Stimulated activated naive B cell treated with anti-CD40 and anti-IgM and Interleukin-4, amounts not matched to agents 10 μg/mL and 1 μg/mL and 100 μg/mL, for 72 hours (primary cell): ENCODE results near the gene SCN1A.
"Not testable (repeated sequence)": the region's sequence is repeated elsewhere in the genome, so short reads cannot be mapped to it uniquely, and the experiment has no call there.

ENCODE experiments used
- ATAC-seq, 2 donors: fragments of 150-1000 bp; cut with Tn5 transposase; replicated peaks; 2 replicates each; pipeline ENCODE4 v1.10.0; 2021; ENCODE audit warnings: moderate library complexity in 1 of 2
- DNase-seq: peaks from one replicate; pipeline ENCODE4 v3.0.0; 2021
- H3K27ac Mint-ChIP-seq: one replicate; pipeline ENCODE4 v1.8.0; 2022; ENCODE audit warnings: mild to moderate bottlenecking, mixed read lengths
- H3K27me3 Mint-ChIP-seq, 2 donors: one replicate each; pipeline ENCODE4 v1.8.0; 2022; ENCODE audit warnings: mixed read lengths in 2 of 2
- H3K36me3 Mint-ChIP-seq, 2 donors: one replicate each; pipeline ENCODE4 v1.8.0; 2022; ENCODE audit warnings: mixed read lengths in 2 of 2, mild to moderate bottlenecking in 1 of 2
- H3K4me1 Mint-ChIP-seq, 2 donors: one replicate each; pipeline ENCODE4 v1.8.0; 2022; ENCODE audit warnings: mixed read lengths in 2 of 2, mild to moderate bottlenecking in 1 of 2
- H3K4me3 Mint-ChIP-seq, 2 donors: one replicate each; pipeline ENCODE4 v1.8.0; 2022; ENCODE audit warnings: mild to moderate bottlenecking in 2 of 2, mixed read lengths in 2 of 2, moderate library complexity in 1 of 2
- H3K9me3 Mint-ChIP-seq, 2 donors: one replicate each; pipeline ENCODE4 v1.8.0; 2022; ENCODE audit warnings: mixed read lengths in 2 of 2, mild to moderate bottlenecking in 1 of 2

The SCN1A gene

GRCh38 chr2:166118180-166118579 lies 9.6 kb downstream of the SCN1A start:
- H3K4me1 Mint-ChIP-seq, result peaks cover 0 to 2% of the 10 kb centered on the region in 2 donors
- no peaks in the 10 kb centered on the region for H3K9me3 Mint-ChIP-seq
- no peaks in the 10 kb centered on the region for H3K36me3 Mint-ChIP-seq
- DNase-seq (no peak), ATAC-seq (no peak)
- H3K4me3 Mint-ChIP-seq, result no peak overlapping the region
- no peak overlapping the region for H3K27ac Mint-ChIP-seq
- H3K27me3 Mint-ChIP-seq, result no peaks in the 10 kb centered on the region

- H3K36me3 Mint-ChIP-seq, result no peaks in the 10 kb centered on the region
- no peak overlapping the region for H3K4me3 Mint-ChIP-seq
- H3K9me3 Mint-ChIP-seq, result no peaks in the 10 kb centered on the region
- no peak for ATAC-seq
- DNase-seq, result no peak
- peaks cover 0 to 2% of the 10 kb centered on the region in 2 donors for H3K4me1 Mint-ChIP-seq
- H3K27ac Mint-ChIP-seq, result no peak overlapping the region
- no peaks in the 10 kb centered on the region for H3K27me3 Mint-ChIP-seq
Observed at GRCh38 chr2:166117491-166117890, 10.3 kb downstream of the SCN1A start.

GRCh38 chr2:166115589-166115988 lies 12.2 kb downstream of the SCN1A start:
- no peak for DNase-seq
- Mint-ChIP-seq H3K27ac (no peak overlapping the region), H3K4me1 (peaks cover 0 to 2% of the 10 kb centered on the region in 2 donors), H3K9me3 (no peaks in the 10 kb centered on the region), H3K4me3 (no peak overlapping the region), H3K36me3 (no peaks in the 10 kb centered on the region), H3K27me3 (no peaks in the 10 kb centered on the region)
- no peak for ATAC-seq

- H3K4me1 Mint-ChIP-seq, result peaks cover 0 to 2% of the 10 kb centered on the region in 2 donors
- H3K4me3 Mint-ChIP-seq, result no peak overlapping the region
- DNase-seq, result no peak
- no peaks in the 10 kb centered on the region for H3K36me3 Mint-ChIP-seq
- no peaks in the 10 kb centered on the region for H3K9me3 Mint-ChIP-seq
- no peak overlapping the region for H3K27ac Mint-ChIP-seq
- H3K27me3 Mint-ChIP-seq, result no peaks in the 10 kb centered on the region
- no peak for ATAC-seq
Observed at GRCh38 chr2:166112193-166112605, 15.6 kb downstream of the SCN1A start.

GRCh38 chr2:166106431-166107015 lies 21.3 kb downstream of the SCN1A start:
- ATAC-seq (peak; percentile 25 to 45), DNase-seq (no peak)
- no peak overlapping the region for H3K27ac Mint-ChIP-seq
- H3K36me3 Mint-ChIP-seq, result no peaks in the 10 kb centered on the region
- H3K27me3 Mint-ChIP-seq, result no peaks in the 10 kb centered on the region
- no peak overlapping the region for H3K4me3 Mint-ChIP-seq
- H3K4me1 Mint-ChIP-seq, result peaks cover 0 to 3% of the 10 kb centered on the region in 2 donors
- H3K9me3 Mint-ChIP-seq, result peaks cover 0 to 2% of the 10 kb centered on the region in 2 donors

- Mint-ChIP-seq H3K4me1 (peaks cover 0 to 3% of the 10 kb centered on the region in 2 donors), H3K27ac (no peak overlapping the region), H3K4me3 (no peak overlapping the region), H3K9me3 (peaks cover 0 to 2% of the 10 kb centered on the region in 2 donors), H3K36me3 (no peaks in the 10 kb centered on the region), H3K27me3 (no peaks in the 10 kb centered on the region)
- no peak for DNase-seq
- ATAC-seq, result no peak
Observed at GRCh38 chr2:166104773-166105172, 23.0 kb downstream of the SCN1A start.

GRCh38 chr2:166104084-166104483 lies 23.7 kb downstream of the SCN1A start:
- no peak overlapping the region for H3K4me3 Mint-ChIP-seq
- DNase-seq (no peak), ATAC-seq (no peak)
- no peak overlapping the region for H3K27ac Mint-ChIP-seq
- no peaks in the 10 kb centered on the region for H3K36me3 Mint-ChIP-seq
- peaks cover 0 to 3% of the 10 kb centered on the region in 2 donors for H3K4me1 Mint-ChIP-seq
- H3K27me3 Mint-ChIP-seq, result no peaks in the 10 kb centered on the region
- H3K9me3 Mint-ChIP-seq, result peaks cover 0 to 2% of the 10 kb centered on the region in 2 donors

GRCh38 chr2:166103277-166103676 lies 24.5 kb downstream of the SCN1A start:
- not testable (repeated sequence) for H3K4me1 Mint-ChIP-seq, H3K36me3 Mint-ChIP-seq, DNase-seq, ATAC-seq, H3K27ac Mint-ChIP-seq, H3K4me3 Mint-ChIP-seq, H3K27me3 Mint-ChIP-seq, H3K9me3 Mint-ChIP-seq

GRCh38 chr2:166094325-166094724 lies 33.5 kb downstream of the SCN1A start:
- Mint-ChIP-seq H3K4me3 (no peak overlapping the region), H3K4me1 (no peaks in the 10 kb centered on the region), H3K27me3 (no peaks in the 10 kb centered on the region), H3K36me3 (no peaks in the 10 kb centered on the region), H3K9me3 (no peaks in the 10 kb centered on the region), H3K27ac (no peak overlapping the region)
- no peak for DNase-seq
- no peak for ATAC-seq

GRCh38 chr2:166092889-166093288 lies 34.9 kb downstream of the SCN1A start:
- no peak for DNase-seq
- Mint-ChIP-seq H3K27me3 (no peaks in the 10 kb centered on the region), H3K4me1 (no peaks in the 10 kb centered on the region), H3K36me3 (no peaks in the 10 kb centered on the region), H3K27ac (no peak overlapping the region), H3K9me3 (no peaks in the 10 kb centered on the region), H3K4me3 (no peak overlapping the region)
- no peak for ATAC-seq

GRCh38 chr2:166091439-166091838 lies 36.4 kb downstream of the SCN1A start:
- H3K27ac Mint-ChIP-seq, result no peak overlapping the region
- no peak overlapping the region for H3K4me3 Mint-ChIP-seq
- no peaks in the 10 kb centered on the region for H3K27me3 Mint-ChIP-seq
- ATAC-seq (no peak), DNase-seq (no peak)
- H3K9me3 Mint-ChIP-seq, result no peaks in the 10 kb centered on the region
- H3K36me3 Mint-ChIP-seq, result no peaks in the 10 kb centered on the region
- no peaks in the 10 kb centered on the region for H3K4me1 Mint-ChIP-seq

- no peak for DNase-seq
- H3K27me3 Mint-ChIP-seq, result no peaks in the 10 kb centered on the region
Observed at GRCh38 chr2:166090908-166091307, 36.9 kb downstream of the SCN1A start.

GRCh38 chr2:166090346-166090745 lies 37.5 kb downstream of the SCN1A start:
- no peak overlapping the region for H3K27ac Mint-ChIP-seq
- no peaks in the 10 kb centered on the region for H3K27me3 Mint-ChIP-seq
- no peak overlapping the region for H3K4me3 Mint-ChIP-seq
- no peaks in the 10 kb centered on the region for H3K4me1 Mint-ChIP-seq
- DNase-seq (no peak), ATAC-seq (no peak)
- H3K36me3 Mint-ChIP-seq, result no peaks in the 10 kb centered on the region
- no peaks in the 10 kb centered on the region for H3K9me3 Mint-ChIP-seq

More at GRCh38 chr2:166090908-166091307, 36.9 kb downstream of the SCN1A start:
- H3K36me3 Mint-ChIP-seq, result no peaks in the 10 kb centered on the region
- no peak overlapping the region for H3K4me3 Mint-ChIP-seq
- H3K27ac Mint-ChIP-seq, result no peak overlapping the region
- no peak for ATAC-seq
- H3K4me1 Mint-ChIP-seq, result no peaks in the 10 kb centered on the region
- no peaks in the 10 kb centered on the region for H3K9me3 Mint-ChIP-seq

- no peak for DNase-seq
- no peak overlapping the region for H3K4me3 Mint-ChIP-seq
Observed at GRCh38 chr2:166088634-166089033, 39.2 kb downstream of the SCN1A start.

GRCh38 chr2:166084301-166084700 lies 43.5 kb downstream of the SCN1A start:
- DNase-seq (no peak), ATAC-seq (no peak)
- Mint-ChIP-seq H3K4me1 (no peaks in the 10 kb centered on the region), H3K27ac (no peak overlapping the region), H3K9me3 (no peaks in the 10 kb centered on the region), H3K4me3 (no peak overlapping the region), H3K36me3 (no peaks in the 10 kb centered on the region), H3K27me3 (no peaks in the 10 kb centered on the region)

More at GRCh38 chr2:166088634-166089033, 39.2 kb downstream of the SCN1A start:
- Mint-ChIP-seq H3K9me3 (no peaks in the 10 kb centered on the region), H3K4me1 (no peaks in the 10 kb centered on the region), H3K27ac (no peak overlapping the region), H3K36me3 (no peaks in the 10 kb centered on the region), H3K27me3 (no peaks in the 10 kb centered on the region)
- no peak for ATAC-seq

GRCh38 chr2:166082736-166083135 lies 45.1 kb downstream of the SCN1A start:
- Mint-ChIP-seq H3K36me3 (no peaks in the 10 kb centered on the region), H3K9me3 (no peaks in the 10 kb centered on the region), H3K4me3 (no peak overlapping the region), H3K4me1 (no peaks in the 10 kb centered on the region), H3K27ac (no peak overlapping the region), H3K27me3 (no peaks in the 10 kb centered on the region)
- no peak for ATAC-seq
- no peak for DNase-seq
